RPMI8226 (cell line): Measurements from ENCODE around the gene NXPE2.

Experiments
- DNase-seq: peaks from one replicate; pipeline ENCODE4 v3.0.0-alpha.2; 2015

NXPE2 gene

GRCh38 chr11:114746013-114746412 is 67.7 kb downstream of the NXPE2 start:
- DNase-seq = no peak
